GM10266 (cell line): Measurements from ENCODE around the gene APP.

Source experiments
- DNase-seq: peaks from one replicate; pipeline ENCODE4 v3.0.0; 2012; ENCODE audit errors: extremely low spot score
- TF ChIP-seq, protein P1 (sequence below): IDR thresholded peaks from 2 replicates; pipeline ENCODE4 v1.5.1; 2012; ENCODE audit warnings: mild to moderate bottlenecking, low read depth; ENCODE audit not compliant: control insufficient read depth, insufficient read depth; ENCODE audit errors: missing control alignments

The APP gene

GRCh38 chr21:25896501-25897056 is 274.0 kb downstream of the APP start:
- TF ChIP-seq, protein P1, sequence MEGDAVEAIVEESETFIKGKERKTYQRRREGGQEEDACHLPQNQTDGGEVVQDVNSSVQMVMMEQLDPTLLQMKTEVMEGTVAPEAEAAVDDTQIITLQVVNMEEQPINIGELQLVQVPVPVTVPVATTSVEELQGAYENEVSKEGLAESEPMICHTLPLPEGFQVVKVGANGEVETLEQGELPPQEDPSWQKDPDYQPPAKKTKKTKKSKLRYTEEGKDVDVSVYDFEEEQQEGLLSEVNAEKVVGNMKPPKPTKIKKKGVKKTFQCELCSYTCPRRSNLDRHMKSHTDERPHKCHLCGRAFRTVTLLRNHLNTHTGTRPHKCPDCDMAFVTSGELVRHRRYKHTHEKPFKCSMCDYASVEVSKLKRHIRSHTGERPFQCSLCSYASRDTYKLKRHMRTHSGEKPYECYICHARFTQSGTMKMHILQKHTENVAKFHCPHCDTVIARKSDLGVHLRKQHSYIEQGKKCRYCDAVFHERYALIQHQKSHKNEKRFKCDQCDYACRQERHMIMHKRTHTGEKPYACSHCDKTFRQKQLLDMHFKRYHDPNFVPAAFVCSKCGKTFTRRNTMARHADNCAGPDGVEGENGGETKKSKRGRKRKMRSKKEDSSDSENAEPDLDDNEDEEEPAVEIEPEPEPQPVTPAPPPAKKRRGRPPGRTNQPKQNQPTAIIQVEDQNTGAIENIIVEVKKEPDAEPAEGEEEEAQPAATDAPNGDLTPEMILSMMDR: no peak
- DNase-seq: no peak

DNA sequence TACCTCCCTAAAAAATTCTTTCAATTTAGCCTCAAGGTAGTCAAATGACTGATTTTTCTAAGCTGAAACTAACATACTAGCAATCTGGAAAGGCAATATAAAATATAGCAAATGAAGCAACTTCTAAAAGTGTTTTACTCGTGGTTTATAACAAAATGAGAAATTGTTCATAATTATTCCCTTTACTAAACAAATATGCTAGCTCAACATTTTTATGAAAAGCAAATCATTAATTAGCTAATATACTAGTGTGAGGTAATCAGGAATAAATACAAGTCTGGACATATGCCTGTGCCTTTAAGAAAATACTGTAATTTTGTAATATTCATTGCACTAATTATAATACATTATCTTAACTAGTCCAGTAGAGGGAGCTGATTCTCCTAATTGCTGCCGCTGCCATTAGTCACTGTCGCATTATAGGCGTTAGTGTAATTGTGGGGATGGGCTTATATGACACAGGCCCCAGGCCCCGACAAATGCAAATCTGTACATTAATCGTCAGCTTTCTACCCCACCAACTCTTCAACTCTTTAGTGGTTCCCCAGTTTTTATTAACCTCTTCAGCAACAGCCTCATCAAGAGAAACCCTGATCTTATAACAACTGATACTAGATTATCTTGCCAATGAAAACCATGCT is 274.9 kb downstream of the APP start:
- TF ChIP-seq, protein P1: peak; percentile 38
- no peak for DNase-seq

GRCh38 chr21:25893191-25893590 is 277.4 kb downstream of the APP start:
- TF ChIP-seq, protein P1: no peak
- no peak for DNase-seq

DNA sequence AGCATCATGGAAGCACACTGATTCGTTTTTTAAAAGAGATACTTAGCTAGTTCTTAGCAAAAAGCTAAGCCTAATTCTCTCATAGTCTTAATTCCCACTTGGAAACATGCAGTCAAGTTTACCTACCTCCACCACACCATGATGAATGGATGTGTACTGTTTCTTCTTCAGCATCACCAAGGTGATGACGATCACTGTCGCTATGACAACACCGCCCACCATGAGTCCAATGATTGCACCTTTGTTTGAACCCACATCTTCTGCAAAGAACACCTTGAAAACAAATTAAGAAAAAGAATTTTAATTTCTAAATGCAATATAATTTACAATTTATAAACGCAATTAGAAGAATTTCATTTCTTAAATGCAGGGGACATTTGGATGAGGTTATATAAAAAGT is 279.0 kb downstream of the APP start:
- no peak for DNase-seq
- TF ChIP-seq, protein P1: no peak

DNA sequence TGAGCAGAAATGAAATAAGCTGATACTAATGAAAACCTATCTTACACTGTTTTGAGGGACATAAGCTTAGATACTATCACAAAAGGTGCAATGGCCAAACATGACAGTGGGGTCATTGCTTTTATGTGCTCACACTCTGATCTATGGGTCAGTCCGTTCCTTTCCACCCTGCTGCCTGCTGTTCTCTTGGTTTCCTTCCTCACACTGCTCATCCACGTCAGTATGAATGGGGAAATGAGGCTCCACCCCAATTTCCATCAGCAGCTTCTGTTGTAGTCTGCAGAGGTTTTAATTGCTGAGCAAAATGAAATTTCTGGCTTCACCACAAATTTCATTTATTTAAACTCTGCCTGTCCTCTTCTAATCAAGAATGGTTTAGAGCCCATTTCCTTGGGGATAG is 280.6 kb downstream of the APP start:
- no peak for DNase-seq
- TF ChIP-seq, protein P1: no peak

DNA sequence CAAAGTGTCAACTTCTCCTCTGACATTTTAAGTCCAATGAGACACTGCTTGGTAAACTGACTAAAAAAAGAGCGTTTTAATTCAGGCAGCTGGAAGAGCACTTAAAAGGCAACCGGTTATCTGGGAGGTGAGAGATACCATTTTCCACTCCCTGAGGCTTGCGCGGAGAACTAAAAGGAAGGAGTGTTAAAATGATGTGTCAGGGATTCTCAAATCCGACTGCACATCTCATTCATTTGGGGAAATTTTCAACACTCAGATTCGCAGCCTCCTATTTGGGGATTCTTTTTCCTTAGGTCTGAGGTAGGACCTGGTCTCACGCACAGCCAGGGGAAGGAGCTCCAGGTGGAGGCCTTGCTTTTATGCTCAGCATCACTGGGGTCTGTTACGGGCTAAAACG is 281.9 kb downstream of the APP start:
- no peak for DNase-seq
- TF ChIP-seq, protein P1: no peak

DNA sequence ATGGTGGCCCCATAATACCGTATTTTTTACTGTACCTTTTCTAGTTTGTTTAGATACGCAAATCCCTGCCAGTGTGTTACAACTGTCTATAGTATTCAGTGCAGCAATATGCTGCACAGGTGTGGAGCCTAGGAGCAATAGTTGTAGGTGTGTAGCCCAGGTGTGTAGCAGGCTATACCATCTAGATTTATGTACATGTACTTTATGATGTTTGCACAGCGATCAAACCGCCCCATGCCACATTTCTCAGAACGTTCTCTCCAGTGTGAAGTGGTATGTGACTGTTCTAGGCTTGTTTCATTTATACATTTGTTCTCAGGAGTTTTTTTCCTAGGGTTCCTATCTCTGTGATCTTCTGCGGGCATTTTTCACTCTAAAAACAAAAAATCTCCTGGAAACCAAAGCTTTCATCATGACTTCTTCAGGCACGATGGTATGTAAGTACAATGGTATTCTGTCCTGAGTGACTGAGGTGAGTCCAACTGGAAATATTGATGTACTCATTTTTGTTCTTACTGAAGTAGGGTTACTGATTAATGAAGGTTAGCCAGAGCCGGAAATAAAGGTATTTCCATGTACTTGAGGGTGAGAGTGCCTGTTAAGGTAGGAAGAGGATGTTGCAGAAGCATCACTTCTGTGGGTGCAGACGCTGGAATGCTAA is 282.8 kb downstream of the APP start:
- no peak for DNase-seq
- TF ChIP-seq, protein P1: no peak
